GM19438 (cell line): Measurements from ENCODE around the gene ZNF827.
A peak's percentile ranks its signal among the peaks of the same experiment; 100 is the strongest.

Source experiments
- ATAC-seq: cut with Tn5 transposase; IDR thresholded peaks from one replicate; pipeline ENCODE4 v1.9.1; 2021; ENCODE audit warnings: low read depth; ENCODE audit not compliant: unreplicated experiment

The ZNF827 gene

GRCh38 chr4:145890689-145891088, 47.9 kb downstream of the ZNF827 start:
- ATAC-seq = no peak

GRCh38 chr4:145888393-145888792, 50.2 kb downstream of the ZNF827 start:
- no peak for ATAC-seq

- peak; percentile 46 for ATAC-seq
Observed at GRCh38 chr4:145887241-145887991, 51.2 kb downstream of the ZNF827 start.

- ATAC-seq = no peak
Observed at GRCh38 chr4:145886871-145887240, 51.8 kb downstream of the ZNF827 start.

- no peak for ATAC-seq
Observed at GRCh38 chr4:145885666-145886065, 53.0 kb downstream of the ZNF827 start.

- ATAC-seq = no peak
Observed at GRCh38 chr4:145884775-145885174, 53.8 kb downstream of the ZNF827 start.

GRCh38 chr4:145883101-145883694, 55.4 kb downstream of the ZNF827 start:
- ATAC-seq = no peak

GRCh38 chr4:145882604-145883003, 56.0 kb downstream of the ZNF827 start:
- no peak for ATAC-seq

- peak; percentile 77 for ATAC-seq
Observed at GRCh38 chr4:145881989-145882388, 56.6 kb downstream of the ZNF827 start.

- ATAC-seq = peak; percentile 74
Observed at GRCh38 chr4:145881576-145881975, 57.0 kb downstream of the ZNF827 start.

- no peak for ATAC-seq
Observed at GRCh38 chr4:145880355-145880960, 58.2 kb downstream of the ZNF827 start.

- no peak for ATAC-seq
Observed at GRCh38 chr4:145879598-145879997, 59.0 kb downstream of the ZNF827 start.

- no peak for ATAC-seq
Observed at GRCh38 chr4:145878501-145879435, 59.9 kb downstream of the ZNF827 start.

- ATAC-seq = no peak
Observed at GRCh38 chr4:145876531-145877180, 62.0 kb downstream of the ZNF827 start.

- ATAC-seq = no peak
Observed at GRCh38 chr4:145873901-145874300, 64.7 kb downstream of the ZNF827 start.

- ATAC-seq = no peak
Observed at GRCh38 chr4:145871209-145871608, 67.4 kb downstream of the ZNF827 start.

- ATAC-seq = no peak
Observed at GRCh38 chr4:145870155-145871020, 68.2 kb downstream of the ZNF827 start.

GRCh38 chr4:145868637-145869409, 69.8 kb downstream of the ZNF827 start:
- peak; percentile 64 for ATAC-seq

- no peak for ATAC-seq
Observed at GRCh38 chr4:145867406-145867805, 71.2 kb downstream of the ZNF827 start.
